ENCODE results near the gene NGRN.
"Not testable (repeated sequence)": the region's sequence is repeated elsewhere in the genome, so short reads cannot be mapped to it uniquely, and the experiment has no call there.

Gene NGRN

GRCh38 chr15:90234096-90234988 is 31.1 kb upstream of the NGRN start, which contains the start of gene GDPGP1:
TSS of gene GDPGP1 (plus strand) at chr15:90234209. CDS start at chr15:90240909, 6,700 bp downstream.
- no peak for DNase-seq (ENCODE audit: low read depth in 1 of 2, low spot score in 1 of 2)

- DNase-seq (ENCODE audit: low read depth in 1 of 2, low spot score in 1 of 2): no peak
These were observed 26.1 kb upstream of the NGRN start for GRCh38 chr15:90239371-90239770.

- no peak for DNase-seq (ENCODE audit: low read depth in 1 of 2, low spot score in 1 of 2)
These were observed 24.6 kb upstream of the NGRN start for GRCh38 chr15:90240856-90241255.

GRCh38 chr15:90241343-90242192 is 23.9 kb upstream of the NGRN start:
- DNase-seq (ENCODE audit: low read depth in 1 of 2, low spot score in 1 of 2): no peak

- no peak for DNase-seq (ENCODE audit: low read depth in 1 of 2, low spot score in 1 of 2)
These were observed 21.4 kb upstream of the NGRN start for GRCh38 chr15:90243943-90244639.

- DNase-seq (ENCODE audit: low read depth in 1 of 2, low spot score in 1 of 2): no peak
These were observed 16.7 kb upstream of the NGRN start for GRCh38 chr15:90248789-90249202.

GRCh38 chr15:90249203-90249863 is 16.1 kb upstream of the NGRN start, which contains the start of gene TTLL13:
TSS of gene TTLL13 (plus strand) at chr15:90249556. CDS start at chr15:90250631, 1,075 bp downstream.
- DNase-seq (ENCODE audit: low read depth in 1 of 2, low spot score in 1 of 2): peak; percentile 36 to 53

GRCh38 chr15:90257776-90258175 is 7.7 kb upstream of the NGRN start:
- DNase-seq (ENCODE audit: low read depth in 1 of 2, low spot score in 1 of 2): no peak

- no peak for DNase-seq (ENCODE audit: low read depth in 1 of 2, low spot score in 1 of 2)
These were observed 5.9 kb upstream of the NGRN start for GRCh38 chr15:90259524-90259923.

GRCh38 chr15:90260731-90261130 is 4.7 kb upstream of the NGRN start:
- not testable (repeated sequence) for DNase-seq (ENCODE audit: low read depth in 1 of 2, low spot score in 1 of 2)

GRCh38 chr15:90261811-90262210 is 3.7 kb upstream of the NGRN start:
- DNase-seq (ENCODE audit: low read depth in 1 of 2, low spot score in 1 of 2): no peak

GRCh38 chr15:90262426-90262825 is 3.0 kb upstream of the NGRN start:
- DNase-seq (ENCODE audit: low read depth in 1 of 2, low spot score in 1 of 2): no peak

GRCh38 chr15:90264671-90265070 is 801 bp upstream of the NGRN start:
- DNase-seq (ENCODE audit: low read depth in 1 of 2, low spot score in 1 of 2): peak in 1 of 2 donors; percentile 2

- DNase-seq (ENCODE audit: low read depth in 1 of 2, low spot score in 1 of 2): peak; percentile 13 to 16
These were observed 574 bp downstream of the NGRN start for GRCh38 chr15:90266061-90266431.

GRCh38 chr15:90266485-90266884 is 1.0 kb downstream of the NGRN start:
- no peak for DNase-seq (ENCODE audit: low read depth in 1 of 2, low spot score in 1 of 2)

GRCh38 chr15:90268415-90268814 is 2.9 kb downstream of the NGRN start:
- DNase-seq (ENCODE audit: low read depth in 1 of 2, low spot score in 1 of 2): no peak

GRCh38 chr15:90270502-90271150 is 5.2 kb downstream of the NGRN start:
- no peak for DNase-seq (ENCODE audit: low read depth in 1 of 2, low spot score in 1 of 2)

GRCh38 chr15:90271459-90272166 is 6.1 kb downstream of the NGRN start:
- DNase-seq (ENCODE audit: low read depth in 1 of 2, low spot score in 1 of 2): no peak

- DNase-seq (ENCODE audit: low read depth in 1 of 2, low spot score in 1 of 2): not testable (repeated sequence)
These were observed 13.0 kb downstream of the NGRN start for GRCh38 chr15:90278467-90278866.
